ENCODE results near the gene SLC7A8.
"Not testable (repeated sequence)": the region's sequence is repeated elsewhere in the genome, so short reads cannot be mapped to it uniquely, and the experiment has no call there.

SLC7A8 gene

GRCh38 chr14:23113431-23114119, 69.9 kb downstream of the SLC7A8 start:
- peak; percentile 40 for DNase-seq (ENCODE audit: low read depth)

GRCh38 chr14:23112359-23113178, 70.9 kb downstream of the SLC7A8 start:
- no peak for DNase-seq (ENCODE audit: low read depth)

- no peak for DNase-seq (ENCODE audit: low read depth)
Measured at GRCh38 chr14:23110579-23111365, 72.7 kb downstream of the SLC7A8 start.

GRCh38 chr14:23109769-23110168, 73.7 kb downstream of the SLC7A8 start:
- no peak for DNase-seq (ENCODE audit: low read depth)

GRCh38 chr14:23108169-23108568, 75.3 kb downstream of the SLC7A8 start:
- not testable (repeated sequence) for DNase-seq (ENCODE audit: low read depth)

- DNase-seq (ENCODE audit: low read depth), result not testable (repeated sequence)
Measured at GRCh38 chr14:23107620-23108019, 75.8 kb downstream of the SLC7A8 start.

- no peak for DNase-seq (ENCODE audit: low read depth)
Measured at GRCh38 chr14:23106747-23107045, 76.8 kb downstream of the SLC7A8 start.

- DNase-seq (ENCODE audit: low read depth), result no peak
Measured at GRCh38 chr14:23105348-23105824, 78.1 kb downstream of the SLC7A8 start.

GRCh38 chr14:23104591-23105347, 78.7 kb downstream of the SLC7A8 start, which contains the start of gene CIROP:
Gene CIROP (minus strand): TSS chr14:23104989. CDS start chr14:23104920, 69 bp downstream.
- DNase-seq (ENCODE audit: low read depth), result no peak

GRCh38 chr14:23104070-23104590, 79.3 kb downstream of the SLC7A8 start:
- DNase-seq (ENCODE audit: low read depth), result no peak

GRCh38 chr14:23103581-23103980, 79.9 kb downstream of the SLC7A8 start:
- no peak for DNase-seq (ENCODE audit: low read depth)

GRCh38 chr14:23102801-23103200, 80.7 kb downstream of the SLC7A8 start:
- no peak for DNase-seq (ENCODE audit: low read depth)

- no peak for DNase-seq (ENCODE audit: low read depth)
Measured at GRCh38 chr14:23101986-23102625, 81.4 kb downstream of the SLC7A8 start.

GRCh38 chr14:23101213-23101970, 82.1 kb downstream of the SLC7A8 start:
- DNase-seq (ENCODE audit: low read depth), result no peak

GRCh38 chr14:23099212-23099861, 84.1 kb downstream of the SLC7A8 start:
- DNase-seq (ENCODE audit: low read depth), result no peak

GRCh38 chr14:23097786-23098185, 85.7 kb downstream of the SLC7A8 start:
- DNase-seq (ENCODE audit: low read depth), result no peak

- peak; percentile 99 for DNase-seq (ENCODE audit: low read depth)
Measured at GRCh38 chr14:23095196-23096108, 88.0 kb downstream of the SLC7A8 start, which contains the start of gene C14orf119. Gene C14orf119 (plus strand): TSS chr14:23095505. CDS start chr14:23097659, 2,154 bp downstream.

GRCh38 chr14:23094666-23095195, 88.7 kb downstream of the SLC7A8 start, which contains the start of gene ACIN1:
Gene ACIN1 (minus strand): TSS chr14:23095136. CDS start chr14:23095112, 24 bp downstream.
- peak; percentile 87 for DNase-seq (ENCODE audit: low read depth)
